ACHN (cell line): ENCODE measurements around the gene PALS2.

Source experiments
- DNase-seq: peaks from one replicate; pipeline ENCODE4 v3.0.0-alpha.2; 2015
- in situ Hi-C: cut with HindIII; loops from 2 replicates; pipeline ENCODE4 v1.10.0; 2017; ENCODE audit warnings: low sequenced_read_pairs, low pct_ligation_motif_present, low pct_unique_long_range_greater_than_20kb

Gene PALS2

GRCh38 chr7:24580283-24580946, 7.2 kb downstream of the PALS2 start:
- DNase-seq, result no peak
- in situ Hi-C loops, result no loop called here

GRCh38 chr7:24582166-24582565, 8.9 kb downstream of the PALS2 start:
- no peak for DNase-seq
- in situ Hi-C loops, result no loop called here

- peak; percentile 50 for DNase-seq
Measured at GRCh38 chr7:24587853-24588252, 14.6 kb downstream of the PALS2 start.

GRCh38 chr7:24591152-24591551, 17.9 kb downstream of the PALS2 start:
- in situ Hi-C loops, result no loop called here
- DNase-seq, result no peak

More at GRCh38 chr7:24587853-24588252, 14.6 kb downstream of the PALS2 start:
- in situ Hi-C loops, result no loop called here

GRCh38 chr7:24595671-24596418, 22.6 kb downstream of the PALS2 start:
- in situ Hi-C loops, result no loop called here
- DNase-seq, result peak; percentile 16

GRCh38 chr7:24597014-24597413, 23.8 kb downstream of the PALS2 start:
- DNase-seq, result no peak

GRCh38 chr7:24601600-24601999, 28.3 kb downstream of the PALS2 start:
- DNase-seq, result no peak
- in situ Hi-C loops, result no loop called here

More at GRCh38 chr7:24597014-24597413, 23.8 kb downstream of the PALS2 start:
- in situ Hi-C loops, result no loop called here

- in situ Hi-C loops, result no loop called here
- no peak for DNase-seq
Measured at GRCh38 chr7:24602860-24603456, 29.7 kb downstream of the PALS2 start.

- in situ Hi-C loops, result no loop called here
- DNase-seq, result no peak
Measured at GRCh38 chr7:24604630-24605029, 31.4 kb downstream of the PALS2 start.

GRCh38 chr7:24608504-24608903, 35.3 kb downstream of the PALS2 start:
- no peak for DNase-seq
- in situ Hi-C loops, result no loop called here

GRCh38 chr7:24609059-24609458, 35.8 kb downstream of the PALS2 start:
- in situ Hi-C loops, result no loop called here
- no peak for DNase-seq

GRCh38 chr7:24609570-24609969, 36.3 kb downstream of the PALS2 start:
- in situ Hi-C loops, result no loop called here
- no peak for DNase-seq

GRCh38 chr7:24611130-24611529, 37.9 kb downstream of the PALS2 start:
- in situ Hi-C loops, result no loop called here

GRCh38 chr7:24617957-24618616, 44.8 kb downstream of the PALS2 start:
- DNase-seq, result no peak
- in situ Hi-C loops, result no loop called here

More at GRCh38 chr7:24611130-24611529, 37.9 kb downstream of the PALS2 start:
- no peak for DNase-seq

GRCh38 chr7:24619978-24620377, 46.7 kb downstream of the PALS2 start:
- in situ Hi-C loops, result no loop called here
- DNase-seq, result no peak

- no peak for DNase-seq
- in situ Hi-C loops, result no loop called here
Measured at GRCh38 chr7:24622646-24623182, 49.5 kb downstream of the PALS2 start.
